Measurements from ENCODE around the gene PTDSS2. TPM values are rescaled to one million over a fixed set of nuclear protein-coding genes. Genes with fewer than 3 reads are reported as not detected.

Gene PTDSS2
- total and polyA plus RNA-seq, 2 of the 13 experiments (the other 11 are each of a cell fraction or from before 2014, with no cell fraction given) = 21.7 to 26.4 TPM

DNA sequence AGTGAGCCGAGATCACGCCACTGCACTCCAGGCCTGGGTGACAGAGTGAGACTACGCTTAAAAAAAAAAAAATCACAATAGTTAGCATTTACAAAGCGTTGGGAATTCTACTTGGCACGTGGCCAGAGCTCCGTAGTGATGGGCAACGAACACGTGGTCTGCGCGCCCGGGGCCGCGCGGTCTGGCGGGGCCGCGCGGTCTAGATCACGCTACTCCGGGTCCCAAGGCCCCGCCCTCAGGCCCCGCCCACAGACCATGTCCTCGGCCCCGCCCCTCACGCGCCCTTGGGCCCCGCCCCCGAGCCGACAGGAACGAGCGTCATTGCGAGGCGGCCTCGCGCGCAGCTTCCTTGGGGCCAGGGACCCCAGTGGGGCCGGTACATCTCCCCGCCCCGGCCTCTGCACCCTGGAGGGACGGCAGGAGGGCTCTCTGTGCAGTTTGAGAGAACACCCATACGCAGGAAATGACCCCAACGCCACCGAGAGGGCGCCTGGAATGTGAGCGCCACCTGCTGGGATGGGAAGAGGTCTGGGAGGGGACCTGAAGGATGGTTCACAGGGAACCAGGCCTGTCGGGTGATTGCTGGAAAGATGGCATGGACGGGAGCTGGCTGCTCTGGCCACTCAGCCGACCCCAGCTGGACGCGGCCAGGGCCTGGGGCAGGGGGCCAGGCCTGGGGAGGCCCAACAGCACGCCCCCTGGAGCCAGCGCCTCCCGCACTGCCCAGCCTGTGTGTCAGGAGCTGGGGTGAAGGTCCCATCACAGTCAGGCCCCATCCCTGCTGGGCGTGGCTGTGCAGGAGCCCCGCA lies 2.0 kb upstream of the PTDSS2 start (continued):
- TF ChIP-seq, protein P1, sequence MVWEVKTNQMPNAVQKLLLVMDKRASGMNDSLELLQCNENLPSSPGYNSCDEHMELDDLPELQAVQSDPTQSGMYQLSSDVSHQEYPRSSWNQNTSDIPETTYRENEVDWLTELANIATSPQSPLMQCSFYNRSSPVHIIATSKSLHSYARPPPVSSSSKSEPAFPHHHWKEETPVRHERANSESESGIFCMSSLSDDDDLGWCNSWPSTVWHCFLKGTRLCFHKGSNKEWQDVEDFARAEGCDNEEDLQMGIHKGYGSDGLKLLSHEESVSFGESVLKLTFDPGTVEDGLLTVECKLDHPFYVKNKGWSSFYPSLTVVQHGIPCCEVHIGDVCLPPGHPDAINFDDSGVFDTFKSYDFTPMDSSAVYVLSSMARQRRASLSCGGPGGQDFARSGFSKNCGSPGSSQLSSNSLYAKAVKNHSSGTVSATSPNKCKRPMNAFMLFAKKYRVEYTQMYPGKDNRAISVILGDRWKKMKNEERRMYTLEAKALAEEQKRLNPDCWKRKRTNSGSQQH (CRISPR knock-in tag; IDR thresholded peaks at IDR 0.05; ENCODE audit: low read depth) = no peak
- TF ChIP-seq, protein P2, sequence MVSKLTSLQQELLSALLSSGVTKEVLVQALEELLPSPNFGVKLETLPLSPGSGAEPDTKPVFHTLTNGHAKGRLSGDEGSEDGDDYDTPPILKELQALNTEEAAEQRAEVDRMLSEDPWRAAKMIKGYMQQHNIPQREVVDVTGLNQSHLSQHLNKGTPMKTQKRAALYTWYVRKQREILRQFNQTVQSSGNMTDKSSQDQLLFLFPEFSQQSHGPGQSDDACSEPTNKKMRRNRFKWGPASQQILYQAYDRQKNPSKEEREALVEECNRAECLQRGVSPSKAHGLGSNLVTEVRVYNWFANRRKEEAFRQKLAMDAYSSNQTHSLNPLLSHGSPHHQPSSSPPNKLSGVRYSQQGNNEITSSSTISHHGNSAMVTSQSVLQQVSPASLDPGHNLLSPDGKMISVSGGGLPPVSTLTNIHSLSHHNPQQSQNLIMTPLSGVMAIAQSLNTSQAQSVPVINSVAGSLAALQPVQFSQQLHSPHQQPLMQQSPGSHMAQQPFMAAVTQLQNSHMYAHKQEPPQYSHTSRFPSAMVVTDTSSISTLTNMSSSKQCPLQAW (CRISPR knock-in tag; IDR thresholded peaks at IDR 0.05) = peak; percentile 93
- TF ChIP-seq ZNF441 (CRISPR knock-in tag; IDR thresholded peaks at IDR 0.05; ENCODE audit: borderline replicate concordance) = peak; percentile 45; the same call in 1 of the 2 replicates
- peak; percentile 46; the same call in 1 of the 2 replicates for TF ChIP-seq DR1 (CRISPR knock-in tag; IDR thresholded peaks at IDR 0.05)
- TF ChIP-seq ZNF816 (CRISPR knock-in tag; IDR thresholded peaks at IDR 0.05; ENCODE audit: borderline replicate concordance) = no peak
- TF ChIP-seq NPAS2 (CRISPR knock-in tag; IDR thresholded peaks at IDR 0.05; ENCODE audit: borderline replicate concordance) = no peak
- no peak for TF ChIP-seq ZNF850 (CRISPR knock-in tag; conservative IDR thresholded peaks at IDR 0.05)
- TF ChIP-seq ZNF207 (IDR thresholded peaks at IDR 0.05; ENCODE audit: borderline replicate concordance) = no peak
- TF ChIP-seq, protein P3, sequence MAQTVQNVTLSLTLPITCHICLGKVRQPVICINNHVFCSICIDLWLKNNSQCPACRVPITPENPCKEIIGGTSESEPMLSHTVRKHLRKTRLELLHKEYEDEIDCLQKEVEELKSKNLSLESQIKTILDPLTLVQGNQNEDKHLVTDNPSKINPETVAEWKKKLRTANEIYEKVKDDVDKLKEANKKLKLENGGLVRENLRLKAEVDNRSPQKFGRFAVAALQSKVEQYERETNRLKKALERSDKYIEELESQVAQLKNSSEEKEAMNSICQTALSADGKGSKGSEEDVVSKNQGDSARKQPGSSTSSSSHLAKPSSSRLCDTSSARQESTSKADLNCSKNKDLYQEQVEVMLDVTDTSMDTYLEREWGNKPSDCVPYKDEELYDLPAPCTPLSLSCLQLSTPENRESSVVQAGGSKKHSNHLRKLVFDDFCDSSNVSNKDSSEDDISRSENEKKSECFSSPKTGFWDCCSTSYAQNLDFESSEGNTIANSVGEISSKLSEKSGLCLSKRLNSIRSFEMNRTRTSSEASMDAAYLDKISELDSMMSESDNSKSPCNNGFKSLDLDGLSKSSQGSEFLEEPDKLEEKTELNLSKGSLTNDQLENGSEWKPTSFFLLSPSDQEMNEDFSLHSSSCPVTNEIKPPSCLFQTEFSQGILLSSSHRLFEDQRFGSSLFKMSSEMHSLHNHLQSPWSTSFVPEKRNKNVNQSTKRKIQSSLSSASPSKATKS (CRISPR knock-in tag; IDR thresholded peaks at IDR 0.05) = no peak
- peak; percentile 26; the same call in 1 of the 2 replicates for TF ChIP-seq ZNF160 (CRISPR knock-in tag; IDR thresholded peaks at IDR 0.05)
- no peak for TF ChIP-seq ZNF839 (CRISPR knock-in tag; IDR thresholded peaks at IDR 0.05; ENCODE audit: borderline replicate concordance)
- peak; percentile 84; the same call in 1 of the 2 replicates for TF ChIP-seq MTA1 (CRISPR knock-in tag; IDR thresholded peaks at IDR 0.05; ENCODE audit: borderline replicate concordance)
- TF ChIP-seq, protein P4, sequence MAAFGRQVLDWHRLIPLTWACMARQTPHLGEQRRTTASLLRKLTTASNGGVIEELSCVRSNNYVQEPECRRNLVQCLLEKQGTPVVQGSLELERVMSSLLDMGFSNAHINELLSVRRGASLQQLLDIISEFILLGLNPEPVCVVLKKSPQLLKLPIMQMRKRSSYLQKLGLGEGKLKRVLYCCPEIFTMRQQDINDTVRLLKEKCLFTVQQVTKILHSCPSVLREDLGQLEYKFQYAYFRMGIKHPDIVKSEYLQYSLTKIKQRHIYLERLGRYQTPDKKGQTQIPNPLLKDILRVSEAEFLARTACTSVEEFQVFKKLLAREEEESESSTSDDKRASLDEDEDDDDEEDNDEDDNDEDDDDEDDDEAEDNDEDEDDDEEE (CRISPR knock-in tag; IDR thresholded peaks at IDR 0.05) = 0 out of 2 replicates have a peak, but pooled peaks have one; percentile 67
- no peak for TF ChIP-seq NFE2L1 (CRISPR knock-in tag; IDR thresholded peaks at IDR 0.05; ENCODE audit: borderline replicate concordance)
- TF ChIP-seq SALL1 (CRISPR knock-in tag; IDR thresholded peaks at IDR 0.05) = peak; percentile 87
- no peak for TF ChIP-seq KLF13 (CRISPR knock-in tag; IDR thresholded peaks at IDR 0.05)
- TF ChIP-seq ZBTB7A (CRISPR knock-in tag; IDR thresholded peaks at IDR 0.05) = peak; percentile 77; the same call in 1 of the 2 replicates
- TF ChIP-seq, protein P5, sequence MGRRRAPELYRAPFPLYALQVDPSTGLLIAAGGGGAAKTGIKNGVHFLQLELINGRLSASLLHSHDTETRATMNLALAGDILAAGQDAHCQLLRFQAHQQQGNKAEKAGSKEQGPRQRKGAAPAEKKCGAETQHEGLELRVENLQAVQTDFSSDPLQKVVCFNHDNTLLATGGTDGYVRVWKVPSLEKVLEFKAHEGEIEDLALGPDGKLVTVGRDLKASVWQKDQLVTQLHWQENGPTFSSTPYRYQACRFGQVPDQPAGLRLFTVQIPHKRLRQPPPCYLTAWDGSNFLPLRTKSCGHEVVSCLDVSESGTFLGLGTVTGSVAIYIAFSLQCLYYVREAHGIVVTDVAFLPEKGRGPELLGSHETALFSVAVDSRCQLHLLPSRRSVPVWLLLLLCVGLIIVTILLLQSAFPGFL (CRISPR knock-in tag; IDR thresholded peaks at IDR 0.05) = no peak
- peak; percentile 74 for TF ChIP-seq TARDBP (CRISPR knock-in tag; IDR thresholded peaks at IDR 0.05)
- TF ChIP-seq ZNF629 (CRISPR knock-in tag; conservative IDR thresholded peaks at IDR 0.05) = peak; percentile 22; the same call in 1 of the 2 replicates
- no peak for TF ChIP-seq ZNF432 (CRISPR knock-in tag; IDR thresholded peaks at IDR 0.05; ENCODE audit: borderline replicate concordance)
- no peak for TF ChIP-seq NFIB (CRISPR knock-in tag; IDR thresholded peaks at IDR 0.05; ENCODE audit: borderline replicate concordance)
